ENCODE results near the gene RBM4B.
"Not testable (repeated sequence)": the region's sequence is repeated elsewhere in the genome, so short reads cannot be mapped to it uniquely, and the experiment has no call there.

Gene RBM4B

GRCh38 chr11:66665369-66665768, 12.3 kb downstream of the RBM4B start:
- no peaks in the 10 kb centered on the region for H3K27me3 ChIP-seq (ENCODE audit: low read depth)

DNA sequence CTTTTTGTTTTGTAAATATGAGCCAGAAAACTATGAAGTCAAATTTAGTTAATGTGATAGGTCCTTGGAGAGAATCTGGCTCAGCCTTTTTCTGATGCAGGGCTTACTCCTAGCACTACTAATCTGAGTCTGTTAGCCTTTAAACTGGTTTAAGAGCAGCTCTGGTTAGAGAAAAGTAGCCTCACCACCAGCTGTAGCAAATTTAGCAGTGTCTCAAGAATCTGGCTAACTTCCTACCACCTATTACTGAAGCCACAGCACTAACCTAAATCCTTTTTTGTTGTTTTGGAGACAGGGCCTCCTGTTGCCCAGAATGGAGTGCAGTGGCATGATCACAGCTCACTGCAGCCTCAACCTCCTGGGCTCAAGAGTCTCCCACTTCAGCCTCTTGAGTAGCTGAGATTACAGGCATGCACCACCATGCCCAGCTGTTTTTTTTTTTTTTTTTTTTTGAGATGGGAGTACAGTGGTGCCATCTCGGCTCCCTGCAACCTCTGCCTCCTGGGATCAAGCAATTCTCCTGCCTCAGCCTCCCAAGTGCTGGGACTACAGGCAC, 13.9 kb downstream of the RBM4B start:
- peaks cover 69% of the 10 kb centered on the region for H3K36me3 ChIP-seq (replicated peaks)
- H3K9me3 ChIP-seq: no peaks in the 10 kb centered on the region
- no peaks in the 10 kb centered on the region for H3K27me3 ChIP-seq (ENCODE audit: low read depth)
- no peaks in the 10 kb centered on the region for H3K4me1 ChIP-seq
- no peak overlapping the region for H3K4me3 ChIP-seq
- no peak for DNase-seq (ENCODE audit: low spot score in 2 of 2)
- in situ Hi-C loops (cut with MboI; ENCODE audit: low sequenced_read_pairs): no loop called here

More at GRCh38 chr11:66665369-66665768, 12.3 kb downstream of the RBM4B start:
- peaks cover 70% of the 10 kb centered on the region for H3K36me3 ChIP-seq (replicated peaks)
- no peaks in the 10 kb centered on the region for H3K9me3 ChIP-seq
- no peak overlapping the region for H3K4me3 ChIP-seq
- DNase-seq (ENCODE audit: low spot score in 2 of 2): no peak
- H3K4me1 ChIP-seq: no peaks in the 10 kb centered on the region
- in situ Hi-C loops (cut with MboI; ENCODE audit: low sequenced_read_pairs): no loop called here

DNA sequence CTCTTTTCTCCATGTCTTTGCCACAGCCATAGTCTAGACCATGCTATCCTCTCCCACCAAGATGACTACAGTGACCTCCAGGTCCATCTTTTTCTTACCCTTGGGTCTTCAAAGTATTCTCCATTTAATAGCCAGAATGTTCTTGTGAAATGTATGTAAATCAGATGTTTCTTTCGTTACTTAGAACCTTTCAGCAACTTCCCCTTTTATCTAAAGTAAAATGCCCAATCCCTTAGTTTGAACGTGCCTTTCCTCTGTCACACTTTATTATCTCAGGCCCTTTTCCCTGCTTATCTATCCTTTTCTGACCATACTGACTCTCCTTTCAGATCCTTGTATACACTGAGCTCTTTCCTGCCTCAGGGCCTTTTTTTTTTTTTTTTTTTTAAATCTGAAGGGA, 17.9 kb downstream of the RBM4B start:
- Histone ChIP-seq H3K9me3 (no peaks in the 10 kb centered on the region), H3K4me3 (no peak overlapping the region), H3K36me3 (replicated peaks) (peaks cover 43% of the 10 kb centered on the region), H3K27me3 (ENCODE audit: low read depth) (no peaks in the 10 kb centered on the region), H3K4me1 (no peaks in the 10 kb centered on the region)
- DNase-seq (ENCODE audit: low spot score in 2 of 2): no peak
- in situ Hi-C loops (cut with MboI; ENCODE audit: low sequenced_read_pairs): no loop called here

DNA sequence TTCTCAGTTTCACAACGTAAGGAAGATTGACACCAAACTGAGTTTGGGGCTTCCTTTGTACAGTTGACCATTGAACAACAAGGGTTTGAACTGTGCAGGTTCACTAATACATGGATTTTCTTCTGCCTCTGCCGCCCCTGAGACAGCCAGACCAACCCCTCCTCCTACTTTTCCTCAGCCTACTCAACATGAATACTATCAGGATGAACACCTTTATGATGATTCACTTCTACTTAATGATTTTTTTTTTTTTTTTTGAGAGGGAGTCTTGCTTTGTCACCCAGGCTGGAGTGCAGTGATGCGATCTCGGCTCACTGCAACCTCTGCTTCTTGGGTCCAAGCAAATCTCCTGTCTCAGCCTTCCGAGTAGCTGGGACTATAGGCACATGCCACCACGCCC, 24.6 kb downstream of the RBM4B start:
- Histone ChIP-seq H3K27me3 (ENCODE audit: low read depth) (no peaks in the 10 kb centered on the region), H3K4me3 (no peak overlapping the region), H3K4me1 (no peaks in the 10 kb centered on the region), H3K36me3 (replicated peaks) (peaks cover 55% of the 10 kb centered on the region), H3K9me3 (no peaks in the 10 kb centered on the region)
- DNase-seq (ENCODE audit: low spot score in 2 of 2): no peak
- in situ Hi-C loops (cut with MboI; ENCODE audit: low sequenced_read_pairs): no loop called here

GRCh38 chr11:66652651-66653050, 25.0 kb downstream of the RBM4B start:
- in situ Hi-C loops (cut with MboI; ENCODE audit: low sequenced_read_pairs): no loop called here
- peaks cover 60% of the 10 kb centered on the region for H3K36me3 ChIP-seq (replicated peaks)
- H3K4me3 ChIP-seq: no peak overlapping the region
- no peaks in the 10 kb centered on the region for H3K9me3 ChIP-seq
- H3K27me3 ChIP-seq (ENCODE audit: low read depth): no peaks in the 10 kb centered on the region
- no peaks in the 10 kb centered on the region for H3K4me1 ChIP-seq
- no peak for DNase-seq (ENCODE audit: low spot score in 2 of 2)

DNA sequence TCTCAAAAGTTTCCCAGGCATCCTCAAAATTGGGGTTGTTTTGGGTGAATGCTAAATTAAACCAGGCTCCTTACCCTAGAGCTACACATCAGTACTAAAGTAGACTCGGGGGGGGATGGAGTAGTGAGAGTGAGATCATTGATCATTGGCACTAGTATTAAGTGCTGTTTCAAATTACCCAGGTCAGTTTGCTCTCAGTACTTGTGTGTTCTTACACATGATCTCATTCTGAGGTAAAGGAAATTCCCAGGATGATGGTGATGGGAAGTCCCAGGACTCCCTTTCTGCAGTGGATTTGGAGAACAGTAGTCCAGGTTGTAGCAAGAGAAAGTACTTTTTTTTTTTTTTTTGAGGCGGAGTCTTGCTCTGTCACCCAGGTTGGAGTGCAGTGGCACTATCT, 26.7 kb downstream of the RBM4B start:
- H3K9me3 ChIP-seq: no peaks in the 10 kb centered on the region
- H3K4me3 ChIP-seq: no peak overlapping the region
- H3K4me1 ChIP-seq: no peaks in the 10 kb centered on the region
- H3K27me3 ChIP-seq (ENCODE audit: low read depth): no peaks in the 10 kb centered on the region
- in situ Hi-C loops (cut with MboI; ENCODE audit: low sequenced_read_pairs): no loop called here
- DNase-seq (ENCODE audit: low spot score in 2 of 2): no peak
- peaks cover 68% of the 10 kb centered on the region for H3K36me3 ChIP-seq (replicated peaks)

GRCh38 chr11:66649903-66650302, 27.8 kb downstream of the RBM4B start:
- H3K27me3 ChIP-seq (ENCODE audit: low read depth): no peaks in the 10 kb centered on the region
- peaks cover 79% of the 10 kb centered on the region for H3K36me3 ChIP-seq (replicated peaks)
- H3K9me3 ChIP-seq: no peaks in the 10 kb centered on the region
- H3K4me3 ChIP-seq: no peak overlapping the region
- DNase-seq (ENCODE audit: low spot score in 2 of 2): no peak
- H3K4me1 ChIP-seq: no peaks in the 10 kb centered on the region
- in situ Hi-C loops (cut with MboI; ENCODE audit: low sequenced_read_pairs): no loop called here

GRCh38 chr11:66646828-66647227, 30.9 kb downstream of the RBM4B start:
- Histone ChIP-seq H3K27me3 (ENCODE audit: low read depth) (no peaks in the 10 kb centered on the region), H3K9me3 (no peaks in the 10 kb centered on the region), H3K4me3 (no peak overlapping the region), H3K4me1 (peaks cover 6% of the 10 kb centered on the region; the same call in 1 of the 2 replicates), H3K36me3 (replicated peaks) (peaks cover 89% of the 10 kb centered on the region)
- DNase-seq (ENCODE audit: low spot score in 2 of 2): no peak
- in situ Hi-C loops (cut with MboI; ENCODE audit: low sequenced_read_pairs): no loop called here

- H3K4me3 ChIP-seq: no peak overlapping the region
- no peaks in the 10 kb centered on the region for H3K9me3 ChIP-seq
- H3K4me1 ChIP-seq: peaks cover 22% of the 10 kb centered on the region
- no peaks in the 10 kb centered on the region for H3K27me3 ChIP-seq (ENCODE audit: low read depth)
- in situ Hi-C loops (cut with MboI; ENCODE audit: low sequenced_read_pairs): no loop called here
- no peak for DNase-seq (ENCODE audit: low spot score in 2 of 2)
- peaks cover 99% of the 10 kb centered on the region for H3K36me3 ChIP-seq (replicated peaks)
These were observed 33.8 kb downstream of the RBM4B start for GRCh38 chr11:66643745-66644437.

- no peaks in the 10 kb centered on the region for H3K9me3 ChIP-seq
- H3K27me3 ChIP-seq (ENCODE audit: low read depth): no peaks in the 10 kb centered on the region
- in situ Hi-C loops (cut with MboI; ENCODE audit: low sequenced_read_pairs): no loop called here
- DNase-seq (ENCODE audit: low spot score in 2 of 2): no peak
- peaks cover 35% of the 10 kb centered on the region for H3K4me1 ChIP-seq
- peaks cover 88% of the 10 kb centered on the region for H3K36me3 ChIP-seq (replicated peaks)
- peak overlapping the region; percentile 89 for H3K4me3 ChIP-seq
These were observed 35.9 kb downstream of the RBM4B start for GRCh38 chr11:66641834-66642233.

- H3K27me3 ChIP-seq (ENCODE audit: low read depth); DNase-seq (ENCODE audit: low spot score in 2 of 2); in situ Hi-C loops (cut with MboI; ENCODE audit: low sequenced_read_pairs); H3K9me3 ChIP-seq: not testable (repeated sequence)
- peaks cover 70% of the 10 kb centered on the region for H3K36me3 ChIP-seq (replicated peaks)
- H3K4me3 ChIP-seq: peak overlapping the region; percentile 89
- peaks cover 39% of the 10 kb centered on the region for H3K4me1 ChIP-seq
These were observed 37.8 kb downstream of the RBM4B start for GRCh38 chr11:66639814-66640340.

DNA sequence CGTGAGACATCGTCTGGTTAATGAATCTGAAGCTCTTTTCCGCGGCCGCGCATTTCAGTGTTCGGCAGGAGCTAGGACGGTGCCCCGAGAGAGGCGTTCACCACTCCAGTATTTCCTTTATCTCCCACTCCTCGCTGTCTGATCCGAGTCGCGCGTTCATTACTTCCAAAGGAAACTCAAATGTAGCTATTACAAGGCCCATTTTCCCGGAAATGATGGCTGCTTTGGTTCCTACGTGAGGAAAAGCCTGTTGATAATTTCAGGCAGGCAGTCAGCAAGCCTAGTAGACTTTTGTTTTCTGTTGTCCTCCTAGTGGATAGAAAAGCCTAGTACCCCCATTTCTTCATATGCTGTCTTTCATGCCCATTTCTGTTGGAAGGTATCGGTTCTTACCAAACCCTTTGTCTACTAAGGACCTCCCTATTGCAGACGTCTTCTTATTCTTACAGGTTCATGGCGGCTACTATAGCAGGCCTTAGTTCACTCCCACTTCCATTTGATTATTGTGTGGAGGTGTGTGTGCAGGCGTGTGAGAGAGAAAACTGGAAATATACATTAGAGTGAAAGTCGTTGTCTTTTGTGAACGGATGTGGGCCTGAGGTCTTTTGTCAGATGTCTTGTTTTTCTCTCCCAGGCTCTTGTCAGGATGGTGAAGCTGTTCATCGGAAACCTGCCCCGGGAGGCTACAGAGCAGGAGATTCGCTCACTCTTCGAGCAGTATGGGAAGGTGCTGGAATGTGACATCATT, 38.4 kb downstream of the RBM4B start:
- no peaks in the 10 kb centered on the region for H3K27me3 ChIP-seq (ENCODE audit: low read depth)
- peak in 1 of 2 experiments; percentile 39 for DNase-seq (ENCODE audit: low spot score in 2 of 2)
- in situ Hi-C loops (cut with MboI; ENCODE audit: low sequenced_read_pairs): no loop called here
- peaks cover 37% of the 10 kb centered on the region for H3K4me1 ChIP-seq
- H3K36me3 ChIP-seq (replicated peaks): peaks cover 70% of the 10 kb centered on the region
- H3K4me3 ChIP-seq: peak overlapping the region; percentile 89
- no peaks in the 10 kb centered on the region for H3K9me3 ChIP-seq

DNA sequence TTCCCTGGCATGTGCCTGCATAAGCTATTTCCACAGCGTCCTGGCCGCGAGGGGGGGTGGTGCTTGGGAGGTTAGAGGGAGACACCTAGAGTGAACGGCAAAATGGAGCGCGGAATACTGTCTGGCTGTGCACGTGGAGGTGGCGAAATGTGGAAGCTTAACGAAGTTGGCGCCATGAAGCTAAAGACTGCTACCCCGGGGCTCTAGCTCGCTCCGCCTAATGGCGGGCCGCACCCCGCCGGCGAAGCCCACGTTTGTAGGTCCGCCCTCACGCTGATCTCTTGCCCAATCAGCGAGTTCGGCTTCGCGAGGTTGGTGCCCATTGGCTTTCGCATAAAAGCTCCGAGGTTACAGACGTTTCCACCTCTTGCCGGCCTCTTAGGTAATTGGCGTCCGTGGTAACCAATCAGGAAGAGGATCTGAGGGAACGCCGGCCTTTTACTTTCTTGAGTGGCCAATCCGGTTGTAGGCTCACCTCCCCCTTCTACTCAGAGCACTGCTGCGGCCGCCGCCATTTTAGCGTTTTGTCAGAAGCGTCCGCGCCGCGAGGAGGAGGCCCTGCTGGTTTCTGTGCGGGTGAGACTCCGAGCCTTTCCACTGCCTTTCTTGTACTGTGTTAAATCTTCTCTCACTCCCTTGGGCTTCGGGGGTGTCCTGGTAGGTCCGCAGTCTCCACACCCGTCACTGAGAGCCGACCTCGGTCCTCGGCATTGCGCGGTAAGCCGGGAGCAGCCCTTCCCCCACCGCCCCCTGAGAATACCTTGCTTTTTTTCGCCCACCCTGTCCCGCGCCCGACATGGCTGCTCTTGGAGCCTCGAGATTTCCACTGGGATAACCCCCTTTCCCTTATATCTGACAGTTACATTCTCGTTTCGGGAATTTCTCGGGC, 39.3 kb downstream of the RBM4B start, which contains the start of gene RBM4:
RBM4 (plus strand) TSS at position 527 of the 889 bp plus-strand sequence. CDS start 1,009 bp downstream, outside the sequence.
- H3K36me3 ChIP-seq (replicated peaks): peaks cover 64% of the 10 kb centered on the region
- H3K9me3 ChIP-seq: no peaks in the 10 kb centered on the region
- in situ Hi-C loops (cut with MboI; ENCODE audit: low sequenced_read_pairs): no loop called here
- peak; percentile 99 for DNase-seq (ENCODE audit: low spot score in 2 of 2)
- peak within 1 kb of the TSS; percentile 89 for H3K4me3 ChIP-seq
- H3K4me1 ChIP-seq: peaks cover 34% of the 10 kb centered on the region
- no peaks in the 10 kb centered on the region for H3K27me3 ChIP-seq (ENCODE audit: low read depth)
